Measurements from ENCODE around the gene KCNIP1.

Gene KCNIP1

DNA sequence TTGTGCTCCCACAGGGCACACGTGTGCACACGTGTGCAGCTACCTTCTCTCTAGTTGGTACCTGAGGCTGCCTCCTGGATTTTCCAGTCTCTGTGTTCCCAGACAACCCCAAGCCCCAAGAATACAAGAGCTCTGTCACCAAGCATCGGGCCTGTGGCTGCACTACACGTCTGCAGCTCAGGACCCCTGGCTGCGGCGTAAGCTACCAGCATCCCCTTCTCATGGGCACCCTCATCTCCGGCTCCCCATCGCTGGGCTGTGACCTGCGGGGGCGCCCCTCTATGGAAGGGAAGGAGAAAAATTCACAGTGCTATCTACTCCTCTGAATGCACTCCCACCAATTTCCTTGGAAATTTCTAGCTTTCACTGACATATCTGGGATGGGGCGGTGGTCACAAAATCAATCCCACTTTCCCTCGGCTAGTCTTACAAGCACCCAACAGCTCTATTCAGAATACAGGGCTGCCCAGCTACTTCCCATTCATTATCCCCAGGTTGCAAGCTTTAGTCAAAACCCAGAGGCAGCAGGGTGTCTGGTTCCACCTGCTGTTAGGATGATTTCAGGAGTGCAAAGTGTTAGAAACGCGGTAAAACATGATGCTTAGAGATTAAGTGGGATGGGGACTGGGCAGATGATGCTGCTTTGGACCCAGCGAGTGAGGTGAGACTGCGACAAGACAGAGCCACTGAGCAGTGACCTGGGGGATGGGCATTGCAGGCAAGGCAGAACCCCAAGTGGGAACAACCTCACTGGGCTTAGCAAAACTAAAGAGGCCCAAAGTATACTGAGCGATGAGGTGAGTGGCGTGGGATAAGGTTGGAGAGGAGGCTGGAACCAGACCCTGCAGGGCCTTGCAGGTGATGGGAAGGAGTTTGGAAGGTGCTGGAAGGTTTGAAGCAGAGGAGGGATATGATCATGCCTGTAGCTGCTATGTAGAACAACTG, 121.7 kb downstream of the KCNIP1 start:
- no peaks in the 10 kb centered on the region for H3K4me1 ChIP-seq (ENCODE audit: insufficient read depth, low read length, poor library complexity, severe bottlenecking)
- H3K36me3 ChIP-seq (ENCODE audit: insufficient read depth, low read length), result no peaks in the 10 kb centered on the region
- H3K9ac ChIP-seq (ENCODE audit: low read depth, low read length, poor library complexity, severe bottlenecking), result no peak overlapping the region
- no peaks in the 10 kb centered on the region for H4K20me1 ChIP-seq (ENCODE audit: insufficient read depth, low read length, poor library complexity, severe bottlenecking)
- no peaks in the 10 kb centered on the region for H3K9me3 ChIP-seq (ENCODE audit: insufficient read depth, low read depth, low read length)
- no peaks in the 10 kb centered on the region for H3K27me3 ChIP-seq (ENCODE audit: insufficient read depth, low read length, poor library complexity, severe bottlenecking)
- H3K4me2 ChIP-seq (ENCODE audit: low read depth, low read length, poor library complexity, severe bottlenecking), result no peak overlapping the region
- TF ChIP-seq, protein P1, sequence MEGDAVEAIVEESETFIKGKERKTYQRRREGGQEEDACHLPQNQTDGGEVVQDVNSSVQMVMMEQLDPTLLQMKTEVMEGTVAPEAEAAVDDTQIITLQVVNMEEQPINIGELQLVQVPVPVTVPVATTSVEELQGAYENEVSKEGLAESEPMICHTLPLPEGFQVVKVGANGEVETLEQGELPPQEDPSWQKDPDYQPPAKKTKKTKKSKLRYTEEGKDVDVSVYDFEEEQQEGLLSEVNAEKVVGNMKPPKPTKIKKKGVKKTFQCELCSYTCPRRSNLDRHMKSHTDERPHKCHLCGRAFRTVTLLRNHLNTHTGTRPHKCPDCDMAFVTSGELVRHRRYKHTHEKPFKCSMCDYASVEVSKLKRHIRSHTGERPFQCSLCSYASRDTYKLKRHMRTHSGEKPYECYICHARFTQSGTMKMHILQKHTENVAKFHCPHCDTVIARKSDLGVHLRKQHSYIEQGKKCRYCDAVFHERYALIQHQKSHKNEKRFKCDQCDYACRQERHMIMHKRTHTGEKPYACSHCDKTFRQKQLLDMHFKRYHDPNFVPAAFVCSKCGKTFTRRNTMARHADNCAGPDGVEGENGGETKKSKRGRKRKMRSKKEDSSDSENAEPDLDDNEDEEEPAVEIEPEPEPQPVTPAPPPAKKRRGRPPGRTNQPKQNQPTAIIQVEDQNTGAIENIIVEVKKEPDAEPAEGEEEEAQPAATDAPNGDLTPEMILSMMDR (conservative IDR thresholded peaks at IDR 0.05; ENCODE audit: low read length), result no peak
- TF ChIP-seq EZH2phosphoT487 (IDR thresholded peaks at IDR 0.05; ENCODE audit: borderline replicate concordance), result no peak
- no peaks in the 10 kb centered on the region for H3F3A ChIP-seq (ENCODE audit: low read depth)
- no peaks in the 10 kb centered on the region for H3K79me2 ChIP-seq (ENCODE audit: insufficient read depth, low read length)
- no peak overlapping the region for H2AFZ ChIP-seq (ENCODE audit: low read length)
- H3K9me2 ChIP-seq (replicated peaks; ENCODE audit: low read depth, low read length), result no peaks in the 10 kb centered on the region
- H3K4me3 ChIP-seq (ENCODE audit: low read length, poor library complexity, severe bottlenecking), result no peak overlapping the region

DNA sequence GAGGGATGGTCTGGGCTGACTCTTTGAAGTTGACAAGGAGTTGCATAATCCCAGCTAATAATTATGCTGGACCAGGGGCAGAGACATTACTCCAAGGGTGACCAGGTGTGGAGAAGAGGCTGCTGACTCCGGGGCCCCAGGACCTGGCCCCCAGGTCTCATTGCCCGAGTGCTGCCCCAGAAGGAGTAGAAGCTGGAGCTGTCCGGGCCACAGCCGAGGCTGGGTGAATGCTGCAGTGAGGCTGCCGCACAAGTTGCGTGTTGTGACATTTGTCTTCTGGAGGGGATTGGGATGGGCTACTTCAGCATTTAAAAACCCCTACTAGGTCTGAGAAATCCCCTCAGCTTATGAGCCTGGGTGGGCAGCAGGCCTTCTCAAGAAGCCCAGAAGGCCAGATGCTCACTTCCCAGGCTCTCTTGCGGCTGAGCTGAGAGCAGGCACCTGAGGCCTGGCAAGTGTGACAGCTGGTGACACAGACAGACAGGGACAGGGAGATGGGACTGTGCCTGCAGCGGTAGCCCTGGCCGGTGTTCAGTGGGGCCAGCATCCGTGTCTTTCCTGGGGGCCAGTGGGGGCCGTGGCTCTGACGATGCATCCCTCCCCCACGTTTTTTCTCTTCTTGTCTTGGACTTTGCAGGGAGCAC, 122.8 kb downstream of the KCNIP1 start:
- no peaks in the 10 kb centered on the region for H4K20me1 ChIP-seq (ENCODE audit: insufficient read depth, low read length, poor library complexity, severe bottlenecking)
- TF ChIP-seq, protein P1 (conservative IDR thresholded peaks at IDR 0.05; ENCODE audit: low read length), result no peak
- no peak for TF ChIP-seq EZH2phosphoT487 (IDR thresholded peaks at IDR 0.05; ENCODE audit: borderline replicate concordance)
- H3K9ac ChIP-seq (ENCODE audit: low read depth, low read length, poor library complexity, severe bottlenecking), result no peak overlapping the region
- no peak overlapping the region for H2AFZ ChIP-seq (ENCODE audit: low read length)
- no peaks in the 10 kb centered on the region for H3K79me2 ChIP-seq (ENCODE audit: insufficient read depth, low read length)
- H3K9me2 ChIP-seq (replicated peaks; ENCODE audit: low read depth, low read length), result no peaks in the 10 kb centered on the region
- H3F3A ChIP-seq (ENCODE audit: low read depth), result no peaks in the 10 kb centered on the region
- H3K4me1 ChIP-seq (ENCODE audit: insufficient read depth, low read length, poor library complexity, severe bottlenecking), result no peaks in the 10 kb centered on the region
- H3K4me3 ChIP-seq (ENCODE audit: low read length, poor library complexity, severe bottlenecking), result no peak overlapping the region
- no peaks in the 10 kb centered on the region for H3K9me3 ChIP-seq (ENCODE audit: insufficient read depth, low read depth, low read length)
- H3K36me3 ChIP-seq (ENCODE audit: insufficient read depth, low read length), result no peaks in the 10 kb centered on the region
- no peak overlapping the region for H3K4me2 ChIP-seq (ENCODE audit: low read depth, low read length, poor library complexity, severe bottlenecking)
- no peaks in the 10 kb centered on the region for H3K27me3 ChIP-seq (ENCODE audit: insufficient read depth, low read length, poor library complexity, severe bottlenecking)

DNA sequence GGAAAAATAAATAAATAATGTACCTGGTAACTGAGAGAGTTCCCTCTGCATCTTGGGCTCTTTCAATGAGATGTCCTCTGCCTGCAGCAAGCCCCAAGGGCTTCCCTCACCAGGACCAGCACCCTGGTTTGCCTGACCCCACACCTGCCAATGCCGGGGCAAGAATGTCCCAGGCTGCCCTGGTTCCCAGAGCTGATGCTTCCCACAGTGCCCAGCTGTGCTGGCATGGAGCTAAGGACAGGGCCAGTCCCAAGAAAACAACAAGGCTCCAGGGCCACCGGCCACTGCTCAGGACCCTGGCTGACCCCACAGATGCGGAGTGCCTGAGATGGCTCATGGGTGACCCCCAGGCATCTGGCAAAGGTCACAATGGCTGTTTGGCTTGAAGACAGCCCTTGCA, 123.5 kb downstream of the KCNIP1 start:
- H2AFZ ChIP-seq (ENCODE audit: low read length), result no peak overlapping the region
- no peak for TF ChIP-seq EZH2phosphoT487 (IDR thresholded peaks at IDR 0.05; ENCODE audit: borderline replicate concordance)
- TF ChIP-seq, protein P1 (conservative IDR thresholded peaks at IDR 0.05; ENCODE audit: low read length), result no peak
- no peaks in the 10 kb centered on the region for H3K9me2 ChIP-seq (replicated peaks; ENCODE audit: low read depth, low read length)
- no peaks in the 10 kb centered on the region for H3K36me3 ChIP-seq (ENCODE audit: insufficient read depth, low read length)
- no peaks in the 10 kb centered on the region for H3K27me3 ChIP-seq (ENCODE audit: insufficient read depth, low read length, poor library complexity, severe bottlenecking)
- no peaks in the 10 kb centered on the region for H3K79me2 ChIP-seq (ENCODE audit: insufficient read depth, low read length)
- no peaks in the 10 kb centered on the region for H4K20me1 ChIP-seq (ENCODE audit: insufficient read depth, low read length, poor library complexity, severe bottlenecking)
- no peaks in the 10 kb centered on the region for H3K4me1 ChIP-seq (ENCODE audit: insufficient read depth, low read length, poor library complexity, severe bottlenecking)
- H3K9me3 ChIP-seq (ENCODE audit: insufficient read depth, low read depth, low read length), result no peaks in the 10 kb centered on the region
- H3K4me3 ChIP-seq (ENCODE audit: low read length, poor library complexity, severe bottlenecking), result no peak overlapping the region
- H3F3A ChIP-seq (ENCODE audit: low read depth), result no peaks in the 10 kb centered on the region
- H3K4me2 ChIP-seq (ENCODE audit: low read depth, low read length, poor library complexity, severe bottlenecking), result no peak overlapping the region
- no peak overlapping the region for H3K9ac ChIP-seq (ENCODE audit: low read depth, low read length, poor library complexity, severe bottlenecking)

Data from Loucy (cell line).